GM19238 (cell line): ENCODE results near the gene UBAC2.

Experiments
- DNase-seq: peaks from one replicate; pipeline ENCODE4 v3.0.0; 2011; ENCODE audit warnings: low spot score; ENCODE audit not compliant: insufficient read length

Gene UBAC2

GRCh38 chr13:99268822-99269221, 68.2 kb downstream of the UBAC2 start:
- no peak for DNase-seq

GRCh38 chr13:99269627-99270241, 69.1 kb downstream of the UBAC2 start:
- DNase-seq, result no peak

DNA sequence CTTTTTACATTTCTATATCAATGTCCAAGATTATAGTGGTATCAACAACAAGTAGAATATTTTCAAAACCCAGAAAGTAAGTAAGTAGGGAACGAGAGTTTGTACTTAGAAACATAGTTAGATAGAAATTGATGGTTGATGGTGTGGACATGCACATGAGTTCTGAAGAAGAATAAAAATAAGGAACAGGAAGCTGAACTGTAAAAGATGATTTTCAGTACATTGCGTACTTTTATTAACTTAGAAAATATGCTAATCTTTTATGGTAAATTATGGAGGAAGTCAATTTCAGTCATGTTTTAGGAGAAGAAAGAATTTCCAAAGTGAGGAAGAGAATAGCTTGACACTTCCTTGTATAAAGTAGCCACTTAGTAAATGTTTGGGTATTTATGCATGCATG, 69.9 kb downstream of the UBAC2 start:
- no peak for DNase-seq

- no peak for DNase-seq
These were observed 70.6 kb downstream of the UBAC2 start for GRCh38 chr13:99271249-99271648.

DNA sequence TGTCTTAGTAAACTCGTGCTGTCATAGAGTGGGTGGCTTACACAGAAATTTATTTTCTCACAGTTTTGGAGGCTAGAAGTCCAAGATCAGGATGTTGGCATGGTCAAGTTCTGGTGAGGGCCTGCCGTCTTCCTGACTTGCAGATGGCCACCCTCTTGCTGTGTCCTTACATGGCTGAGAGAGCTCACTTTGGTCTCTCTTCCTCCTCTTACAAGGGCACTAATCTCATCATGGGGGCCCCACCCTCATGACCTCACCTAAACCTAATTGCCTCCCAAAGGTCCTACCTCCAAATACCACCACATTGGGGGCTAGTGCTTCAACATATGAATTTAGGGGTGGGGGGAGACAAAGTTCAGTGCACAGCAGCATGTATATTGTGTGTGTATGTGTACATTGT, 71.8 kb downstream of the UBAC2 start:
- no peak for DNase-seq

DNA sequence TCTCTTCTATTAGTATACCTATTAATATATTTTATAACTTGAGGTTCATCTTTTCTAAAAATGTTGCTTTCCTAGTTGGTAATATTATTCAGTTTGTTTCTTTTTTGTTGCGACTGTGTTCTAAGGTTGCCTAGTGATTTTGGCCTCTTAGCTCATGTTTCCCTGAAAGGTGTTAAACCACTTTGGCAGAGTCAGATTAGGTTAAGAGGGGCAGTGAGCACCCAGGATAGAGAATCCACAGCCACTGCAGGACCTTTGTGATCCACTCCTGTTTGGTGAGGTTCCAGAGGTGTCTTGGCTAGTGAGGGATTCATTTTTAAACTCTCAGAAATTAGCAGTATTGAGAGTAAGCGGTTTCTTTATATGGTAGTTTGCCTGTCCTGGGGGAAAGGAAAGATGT, 72.5 kb downstream of the UBAC2 start:
- DNase-seq, result no peak

DNA sequence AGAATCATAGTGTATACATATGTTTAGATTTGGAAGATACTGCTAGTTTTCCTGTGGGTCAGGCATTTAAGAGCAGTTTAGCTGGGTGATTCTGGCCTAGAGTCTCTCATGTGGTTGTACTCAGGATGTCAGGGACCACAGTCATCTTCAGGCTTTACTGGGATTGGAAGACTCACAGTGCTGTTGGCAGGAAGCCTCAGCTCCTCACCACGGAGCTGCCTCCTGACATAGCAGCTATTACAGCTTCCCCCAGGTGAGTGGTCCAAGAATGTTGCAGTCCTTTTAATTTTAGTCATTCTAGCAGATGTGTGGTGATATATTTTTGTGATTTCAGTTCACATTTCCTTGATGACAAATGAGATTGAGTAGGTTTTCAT, 74.4 kb downstream of the UBAC2 start:
- DNase-seq, result no peak

DNA sequence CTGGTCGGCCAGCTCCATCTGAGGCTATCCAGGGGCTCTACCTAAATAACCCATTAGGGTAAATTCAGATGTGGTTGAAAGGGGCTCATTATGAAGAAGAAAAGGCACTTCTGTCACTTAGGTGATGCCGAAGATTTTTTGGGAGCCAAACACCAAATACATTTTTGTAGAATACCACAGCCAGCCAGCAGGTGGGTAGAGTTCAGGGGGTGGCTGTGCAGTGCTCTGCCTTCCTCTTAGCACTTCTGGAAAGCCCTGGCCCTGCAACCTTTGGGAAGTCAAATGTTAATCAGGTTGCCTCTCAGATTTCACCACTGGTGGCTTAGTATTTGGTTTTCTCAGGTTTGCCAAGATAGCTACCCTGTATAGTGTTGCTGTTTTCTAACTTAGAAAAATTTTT, 76.1 kb downstream of the UBAC2 start:
- DNase-seq, result no peak

- no peak for DNase-seq
These were observed 77.0 kb downstream of the UBAC2 start for GRCh38 chr13:99277629-99278028.

DNA sequence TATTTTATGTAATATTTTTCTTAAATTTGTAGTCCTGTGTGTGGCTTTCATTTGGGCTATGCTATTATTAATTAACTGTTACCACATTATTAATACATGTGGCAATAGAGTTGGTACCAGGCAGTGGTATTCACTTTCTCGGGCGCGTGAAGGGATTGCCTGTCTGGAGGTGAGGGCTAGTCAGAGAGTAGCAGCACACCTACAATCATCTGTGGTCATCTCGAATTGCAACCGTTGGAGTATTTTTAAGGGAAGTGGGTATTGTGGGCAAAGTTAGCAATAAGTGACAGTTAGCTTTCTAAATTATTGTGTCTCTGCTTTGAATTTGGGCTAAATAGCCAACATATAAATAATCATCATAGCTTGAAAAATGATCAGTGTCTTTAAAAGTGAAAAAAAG, 77.5 kb downstream of the UBAC2 start:
- no peak for DNase-seq

DNA sequence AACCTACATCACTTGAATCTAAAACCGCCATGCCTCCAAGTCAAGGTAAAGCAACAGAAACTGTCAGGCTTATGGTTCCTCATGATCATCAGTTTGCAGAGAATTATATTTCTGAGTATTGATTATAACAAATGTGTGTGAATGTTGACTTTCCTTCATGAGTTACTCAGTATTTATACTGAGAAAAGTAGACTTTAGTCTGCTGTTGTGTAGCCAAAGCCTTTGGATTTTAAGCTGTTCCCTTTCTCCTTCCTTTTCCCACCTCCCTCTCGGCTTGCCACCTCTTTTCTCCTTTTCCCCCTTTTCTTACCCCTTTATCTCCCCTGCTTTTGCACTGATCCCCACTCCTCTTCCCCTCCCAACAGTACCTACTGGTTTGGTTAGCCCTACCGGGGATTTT, 78.2 kb downstream of the UBAC2 start:
- DNase-seq, result no peak

DNA sequence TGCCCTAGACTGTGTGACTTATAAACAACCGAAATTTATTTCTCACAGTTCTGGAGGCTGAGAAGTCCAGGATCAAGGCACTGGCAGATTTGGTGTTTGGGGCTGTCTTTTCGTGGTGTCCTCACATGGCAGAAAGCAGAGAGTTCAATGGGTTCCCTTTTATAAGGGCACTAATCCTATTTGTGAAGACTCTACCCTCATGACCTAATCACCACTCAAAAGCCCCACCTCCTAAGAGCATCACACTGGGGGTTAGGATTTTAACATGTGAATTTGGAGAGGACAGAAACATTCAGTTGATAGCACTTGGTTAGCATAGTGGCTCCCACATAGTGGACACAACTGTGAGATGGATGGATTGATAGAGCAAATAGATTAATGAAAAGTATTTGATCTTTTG, 79.0 kb downstream of the UBAC2 start:
- DNase-seq, result no peak

DNA sequence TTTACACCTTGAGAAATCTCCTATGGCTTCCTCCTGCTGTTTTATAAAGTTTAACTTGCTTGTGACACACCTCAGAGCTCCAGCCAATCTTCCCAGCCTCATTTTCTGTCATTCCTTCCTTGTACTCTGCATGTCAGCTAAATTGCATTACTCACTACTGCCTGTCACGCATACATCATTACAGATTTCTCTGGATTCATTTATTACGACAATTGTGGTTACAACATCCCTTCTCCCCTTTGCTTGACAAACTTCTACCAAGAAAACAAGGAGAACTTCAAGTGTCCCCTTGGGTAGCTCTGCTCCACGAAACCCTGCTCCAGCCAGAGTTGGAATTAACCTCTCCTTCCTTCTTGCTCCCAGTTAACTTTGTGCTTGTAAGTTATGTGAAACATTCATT, 79.5 kb downstream of the UBAC2 start:
- no peak for DNase-seq

DNA sequence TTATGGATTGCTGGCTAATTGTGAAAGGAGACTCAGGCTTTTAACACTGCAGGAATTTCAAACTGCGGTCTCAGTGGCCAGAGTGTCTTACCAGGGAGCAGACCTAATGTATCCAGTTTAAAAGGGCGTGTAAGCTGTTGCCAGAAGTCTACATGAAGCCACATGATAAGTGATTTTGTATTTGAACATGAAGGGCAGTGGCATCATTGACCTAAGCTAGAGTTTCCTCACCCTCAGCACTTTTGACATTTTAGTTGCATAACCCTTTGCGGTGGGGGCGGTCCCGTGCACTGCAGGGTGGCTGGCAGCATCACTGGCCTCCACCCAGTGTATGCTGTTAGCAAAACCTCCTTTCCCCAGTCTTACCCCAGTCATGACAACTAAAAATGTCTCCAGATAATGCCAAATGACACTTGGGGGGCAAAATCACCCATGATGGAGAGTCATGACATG, 81.2 kb downstream of the UBAC2 start:
- no peak for DNase-seq

DNA sequence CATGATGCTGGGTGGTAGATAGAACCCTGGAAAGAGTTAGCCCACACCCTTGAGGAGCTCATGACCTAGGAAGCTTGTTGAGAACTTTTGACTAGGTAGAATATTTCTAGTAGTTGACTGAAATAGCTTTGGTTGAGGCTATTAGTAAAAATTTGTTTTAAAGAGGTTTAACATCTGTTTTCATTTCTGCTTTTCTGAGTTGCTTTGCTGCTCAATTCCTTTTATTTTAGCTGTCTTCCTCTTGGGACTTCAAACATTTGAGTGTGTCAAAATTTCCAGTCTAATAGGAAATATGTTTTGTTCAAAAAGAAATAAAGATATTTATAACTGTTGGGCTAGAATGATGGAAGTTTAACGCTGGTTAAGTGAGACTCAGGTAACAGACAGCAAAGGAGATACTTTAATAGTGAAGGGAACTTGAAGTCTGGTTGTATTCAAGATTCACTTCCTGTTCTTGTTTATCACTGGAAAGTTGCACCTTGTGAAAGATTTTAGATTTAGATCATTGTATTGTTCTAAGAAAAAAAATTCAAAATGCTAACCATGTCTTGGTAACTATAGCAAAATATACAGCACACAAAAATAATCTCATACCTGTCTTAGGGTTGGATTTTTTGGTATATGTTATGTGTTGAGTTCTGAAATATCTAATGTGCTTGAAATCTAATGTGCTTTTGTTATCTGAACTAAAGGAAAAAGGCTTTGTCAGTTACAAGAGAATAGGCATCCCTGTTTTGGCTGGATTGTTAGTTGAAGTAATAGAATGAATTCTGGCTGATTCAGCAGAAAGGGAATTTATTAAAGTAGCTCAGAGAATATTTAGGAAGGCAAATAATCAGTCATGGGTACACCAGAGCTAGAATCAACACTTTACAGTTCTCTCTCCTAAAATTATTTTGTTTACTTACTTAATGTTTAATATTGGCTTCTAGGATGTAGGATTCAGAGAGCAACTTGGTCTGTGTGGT, 81.9 kb downstream of the UBAC2 start:
- no peak for DNase-seq

GRCh38 chr13:99285432-99286182, 85.0 kb downstream of the UBAC2 start:
- no peak for DNase-seq

DNA sequence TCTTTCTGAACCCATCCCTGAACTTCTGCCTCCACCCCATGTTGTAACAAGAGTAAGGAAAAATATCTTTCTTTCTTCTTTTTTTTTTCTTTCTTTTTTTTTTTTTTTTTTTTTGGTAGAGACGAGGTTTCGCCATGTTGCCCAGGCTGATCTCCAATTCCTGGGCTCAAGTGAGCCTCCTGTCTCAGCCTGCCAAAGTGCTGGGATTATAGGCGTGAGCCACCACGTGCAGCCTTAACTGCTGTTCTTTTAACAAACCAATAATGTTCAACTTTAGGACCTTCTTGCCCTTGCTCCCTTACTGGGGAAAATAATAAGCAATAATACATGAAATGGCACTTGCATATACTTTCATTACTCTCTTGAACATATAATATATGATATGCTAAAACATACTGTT, 86.9 kb downstream of the UBAC2 start:
- DNase-seq, result no peak

GRCh38 chr13:99288089-99288488, 87.4 kb downstream of the UBAC2 start:
- peak; percentile 39 for DNase-seq

- no peak for DNase-seq
These were observed 88.6 kb downstream of the UBAC2 start for GRCh38 chr13:99289271-99289670.

DNA sequence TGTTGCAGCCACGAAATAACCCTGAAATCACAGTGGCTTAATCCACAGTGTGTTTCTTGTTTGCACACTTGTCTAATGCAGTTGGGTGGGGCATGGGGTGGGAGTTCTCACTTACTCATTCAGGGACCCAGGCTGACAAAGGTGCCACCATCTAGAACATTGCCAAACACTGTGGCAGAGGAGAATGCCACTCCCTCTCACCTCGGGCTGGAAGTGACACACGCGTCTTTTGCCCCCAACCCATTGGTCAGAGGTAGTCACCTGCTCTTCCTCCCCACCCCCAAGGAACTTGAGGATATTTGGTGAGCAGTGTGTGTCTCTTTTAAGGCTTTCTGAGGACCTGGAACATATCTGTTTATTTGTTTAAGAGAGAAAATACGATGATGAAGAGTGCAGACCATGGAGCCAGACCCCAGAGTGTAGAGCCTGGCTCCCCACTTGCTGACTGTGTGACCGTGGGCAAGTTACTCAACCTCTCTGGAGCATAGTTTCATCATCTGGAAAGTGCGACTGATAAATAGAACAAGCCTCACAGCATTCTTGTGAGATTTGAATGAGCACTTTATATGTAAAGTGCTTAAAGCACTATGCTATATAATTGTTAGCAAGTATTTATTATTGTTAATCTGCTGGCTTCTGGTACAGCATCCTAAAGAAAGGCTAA, 89.2 kb downstream of the UBAC2 start:
- DNase-seq, result no peak

- no peak for DNase-seq
These were observed 90.2 kb downstream of the UBAC2 start for GRCh38 chr13:99290894-99291293.

DNA sequence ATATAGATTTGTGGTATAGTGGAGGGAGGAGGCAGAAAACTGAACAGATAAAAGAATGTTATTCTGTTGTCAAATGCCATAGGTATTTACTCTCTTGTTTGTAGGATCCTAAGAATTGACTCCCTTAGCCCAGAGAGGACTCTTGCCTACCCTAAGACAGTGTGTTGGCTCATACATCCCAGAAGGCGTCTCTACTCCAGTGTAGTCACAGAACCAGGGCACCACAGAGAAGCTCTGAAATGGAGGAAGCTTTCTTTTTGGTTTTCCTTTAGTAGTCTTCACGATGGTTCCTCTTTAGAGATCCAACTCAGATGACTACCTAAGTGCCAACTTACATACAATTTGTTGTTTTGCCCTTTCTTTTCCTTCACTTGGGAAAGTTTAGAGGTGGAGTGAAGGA, 92.5 kb downstream of the UBAC2 start:
- no peak for DNase-seq
